Left renal cortex interstitium (tissue), 4 donors: ENCODE measurements around the gene LGALS7B. TPM values are rescaled to one million over a fixed set of nuclear protein-coding genes. Genes with fewer than 3 reads are reported as not detected.
"Not testable (repeated sequence)": the region's sequence is repeated elsewhere in the genome, so short reads cannot be mapped to it uniquely, and the experiment has no call there.

Experiments used
- DNase-seq, 4 donors: peaks; one replicate each; pipeline ENCODE4 v3.0.0-alpha.2; 2013; ENCODE audit warnings: low read depth in 4 of 4, low spot score in 2 of 4, missing footprints in 1 of 4
- polyA plus RNA-seq, 4 donors: library from polyadenylated mRNA; unstranded; fragments of 120-200 nt; gene quantifications; one replicate each; pipeline ENCODE4 v1.2.1, GENCODE V29; 2013; ENCODE audit not compliant: insufficient read length in 4 of 4

The LGALS7B gene
- polyA plus RNA-seq, 4 donors, result 0.95 to 3.2 (median 1.4) TPM; not detected in 1

- no peak for DNase-seq
Observed at GRCh38 chr19:38793671-38794070, 4.7 kb downstream of the LGALS7B start.

DNA sequence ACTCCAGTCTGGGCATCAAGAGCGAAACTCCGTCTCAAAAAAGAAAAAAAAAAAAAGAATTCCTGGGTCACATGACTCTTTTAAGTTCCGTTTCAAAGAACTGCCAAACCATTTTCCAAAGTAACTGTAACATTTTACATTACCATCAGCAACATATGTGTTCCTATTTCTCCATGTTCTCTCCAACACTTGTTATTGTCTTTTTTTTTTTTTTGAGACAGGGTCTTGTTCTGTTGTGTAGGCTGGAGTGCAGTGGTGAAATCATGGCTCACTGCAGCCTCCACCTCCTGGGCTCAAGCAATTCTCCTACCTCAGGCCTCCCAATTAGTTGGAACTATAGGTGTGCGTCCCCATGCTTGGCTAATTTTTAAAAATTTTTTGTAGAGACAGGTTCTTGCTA lies 6.5 kb downstream of the LGALS7B start:
- no peak for DNase-seq

DNA sequence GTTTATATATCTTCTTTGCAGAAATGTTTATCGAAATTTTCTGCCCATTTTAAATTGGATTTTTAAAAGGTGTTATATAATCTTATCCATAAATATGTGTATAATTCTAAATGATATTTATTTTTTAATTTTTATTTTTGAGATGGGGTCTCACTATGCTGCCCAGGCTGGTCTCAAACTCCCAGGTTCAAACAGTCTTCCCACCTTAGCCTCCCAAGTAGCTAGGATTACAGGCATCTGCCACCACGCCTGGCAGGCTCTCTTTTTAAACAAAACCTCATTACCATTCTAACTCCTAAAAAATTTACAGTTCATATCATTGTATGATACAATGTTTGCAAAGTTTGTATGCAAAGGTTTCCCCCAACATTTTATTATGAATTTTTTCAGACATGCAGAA lies 7.2 kb downstream of the LGALS7B start:
- no peak for DNase-seq

DNA sequence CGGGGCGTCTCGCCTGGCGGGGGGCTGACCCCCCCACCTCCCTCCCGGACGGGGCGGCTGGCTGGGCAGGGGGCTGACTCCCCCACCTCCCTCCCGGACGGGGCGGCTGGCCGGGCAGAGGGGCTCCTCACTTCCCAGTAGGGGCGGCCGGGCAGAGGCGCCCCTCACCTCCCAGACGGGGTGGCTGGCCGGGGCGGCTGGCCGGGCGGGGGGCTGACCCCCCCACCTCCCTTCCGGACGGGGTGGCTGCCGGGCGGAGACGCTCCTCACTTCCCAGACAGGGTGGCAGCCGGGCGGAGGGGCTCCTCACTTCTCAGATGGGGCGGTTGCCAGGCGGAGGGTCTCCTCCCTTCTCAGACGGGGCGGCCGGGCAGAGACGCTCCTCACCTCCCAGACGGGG lies 8.8 kb downstream of the LGALS7B start:
- not testable (repeated sequence) for DNase-seq

- no peak for DNase-seq
Observed at GRCh38 chr19:38799104-38799503, 10.1 kb downstream of the LGALS7B start.

GRCh38 chr19:38800577-38801347 lies 11.8 kb downstream of the LGALS7B start:
- no peak for DNase-seq

GRCh38 chr19:38801359-38802095 lies 12.5 kb downstream of the LGALS7B start:
- DNase-seq, result no peak

DNA sequence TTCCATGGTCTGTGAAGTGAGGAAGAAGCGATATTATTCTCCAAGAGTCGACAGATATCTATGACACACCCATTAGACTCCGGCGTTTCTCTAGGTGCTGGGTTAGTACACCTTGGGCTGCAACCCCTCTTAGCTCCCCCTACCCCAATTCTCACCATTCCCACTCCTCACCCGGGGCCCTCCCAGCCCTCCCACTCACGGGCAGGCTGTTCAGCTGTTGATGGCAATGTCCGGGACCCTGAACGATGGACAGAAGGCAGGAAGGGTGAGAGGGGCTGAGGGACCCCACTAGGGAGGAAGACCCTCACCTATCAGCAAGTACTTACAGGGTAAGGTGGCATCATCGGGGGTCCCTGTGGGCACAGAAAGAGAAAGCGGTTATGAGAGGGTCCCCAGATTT lies 14.5 kb downstream of the LGALS7B start:
- no peak for DNase-seq

GRCh38 chr19:38805180-38805579 lies 16.2 kb downstream of the LGALS7B start:
- no peak for DNase-seq

GRCh38 chr19:38806371-38806770 lies 17.4 kb downstream of the LGALS7B start:
- DNase-seq, result no peak

GRCh38 chr19:38807374-38808098 lies 18.5 kb downstream of the LGALS7B start:
- not testable (repeated sequence) for DNase-seq

DNA sequence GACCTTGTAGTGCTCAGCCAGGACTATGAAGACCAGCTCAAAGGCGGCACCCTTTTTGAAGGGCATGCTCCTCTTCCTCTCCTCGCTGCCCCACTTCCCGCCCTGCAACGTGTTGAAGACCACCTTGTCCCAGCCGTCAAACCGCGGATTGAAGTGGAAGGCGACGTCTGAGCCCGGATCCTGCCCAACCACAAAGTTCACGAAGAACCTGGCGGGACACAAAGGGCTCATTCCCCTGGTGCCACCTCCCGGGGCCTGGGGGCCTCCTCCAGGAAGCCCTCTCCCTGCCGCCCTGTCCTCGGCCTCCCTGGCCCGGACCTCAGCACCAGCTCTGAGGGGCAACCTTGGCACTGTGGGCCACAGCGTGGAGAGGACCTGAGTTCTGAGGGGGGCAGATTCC lies 19.7 kb downstream of the LGALS7B start:
- no peak for DNase-seq

DNA sequence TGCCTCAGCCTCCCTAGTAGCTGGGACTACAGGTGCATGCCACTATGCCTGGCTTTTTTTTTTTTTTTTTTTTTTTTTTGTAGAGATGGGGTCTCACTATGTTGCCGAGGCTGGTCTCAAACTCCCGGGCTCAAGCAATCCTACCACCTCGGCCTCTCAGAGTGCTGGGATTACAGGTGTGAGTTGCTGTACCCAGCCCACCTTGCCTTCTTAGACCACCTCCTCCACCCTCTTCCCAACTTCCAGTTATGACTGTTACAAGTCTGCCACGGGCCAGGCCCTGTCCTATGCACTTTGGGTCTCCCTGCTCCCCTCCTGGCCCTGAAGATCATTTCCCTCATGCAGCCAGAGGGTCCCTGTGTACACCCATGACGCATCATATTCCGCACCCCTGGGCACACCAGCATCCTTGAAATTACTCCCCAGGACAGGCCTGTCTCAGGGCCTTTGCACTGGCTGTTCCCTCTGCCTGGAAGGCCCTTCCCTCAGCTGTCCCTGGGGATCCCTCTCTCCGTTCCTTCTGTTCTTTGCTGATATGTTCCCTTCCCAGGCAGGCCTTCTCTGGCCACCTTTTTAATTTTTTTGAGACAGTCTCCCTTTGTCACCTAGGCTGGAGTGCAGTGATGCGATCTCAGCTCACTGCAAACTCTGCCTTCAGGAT lies 20.7 kb downstream of the LGALS7B start:
- no peak for DNase-seq

DNA sequence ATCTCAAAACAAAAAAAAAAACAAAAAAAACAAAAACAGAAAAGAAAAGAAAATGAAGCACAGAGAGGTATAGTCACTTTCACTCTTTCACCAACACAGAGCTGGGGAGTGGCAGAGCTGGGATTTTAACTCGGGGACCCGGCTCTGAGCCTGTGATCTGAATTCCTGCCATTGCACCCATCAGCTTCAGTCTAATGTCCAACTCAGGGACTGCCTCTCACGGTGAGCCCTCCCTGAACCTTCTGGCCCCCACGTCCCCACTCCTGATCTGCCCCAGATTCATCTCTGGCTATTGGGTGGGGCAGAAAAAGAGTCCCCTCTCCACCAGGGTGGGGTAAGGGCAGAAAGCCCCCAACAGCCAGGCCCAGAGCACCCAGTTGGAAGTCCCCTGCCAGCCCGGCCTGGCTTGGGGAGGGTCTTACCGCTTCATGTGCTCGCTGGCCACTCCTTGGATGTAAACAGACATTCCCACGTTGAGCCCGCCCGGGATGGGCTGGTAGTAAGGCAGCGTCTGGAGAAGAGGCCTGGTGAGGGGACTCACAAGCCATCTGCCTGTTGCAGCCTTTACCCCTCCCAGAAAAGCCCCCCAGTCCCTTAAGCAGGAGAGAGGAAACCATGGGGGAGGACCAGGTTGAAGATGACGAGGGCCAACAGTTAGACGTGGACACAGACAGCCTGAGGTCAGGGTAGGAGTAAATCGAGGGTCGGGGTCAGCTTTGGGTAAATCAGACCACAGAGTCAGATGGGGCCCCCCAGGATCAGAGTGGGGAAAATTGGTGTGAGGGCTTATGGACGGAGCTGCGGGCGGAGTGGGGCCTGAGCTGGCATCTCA lies 23.2 kb downstream of the LGALS7B start:
- DNase-seq, result no peak

GRCh38 chr19:38812841-38813320 lies 23.9 kb downstream of the LGALS7B start, which contains the start of gene LGALS4:
TSS of gene LGALS4 (minus strand) at chr19:38812945. CDS start at chr19:38812886, 59 bp downstream.
- no peak for DNase-seq

DNA sequence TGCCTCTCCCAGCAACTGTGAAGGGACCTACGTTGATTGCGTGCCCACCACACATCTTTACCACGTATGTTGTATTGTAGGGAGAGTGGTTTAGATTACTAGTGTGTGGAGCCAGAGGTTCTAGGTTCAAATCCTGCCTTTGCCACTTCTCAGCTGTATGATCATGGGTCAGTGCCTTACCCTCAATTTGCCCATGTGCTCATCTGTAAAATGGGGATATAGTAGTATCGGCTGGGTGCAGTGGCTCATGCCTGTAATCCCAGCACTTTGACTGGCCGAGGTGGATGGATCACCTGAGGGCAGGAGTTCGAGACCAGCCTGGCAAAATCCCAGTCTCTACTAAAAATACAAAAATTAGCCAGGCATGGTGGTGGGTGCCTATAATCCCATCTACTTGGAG lies 24.3 kb downstream of the LGALS7B start:
- no peak for DNase-seq

DNA sequence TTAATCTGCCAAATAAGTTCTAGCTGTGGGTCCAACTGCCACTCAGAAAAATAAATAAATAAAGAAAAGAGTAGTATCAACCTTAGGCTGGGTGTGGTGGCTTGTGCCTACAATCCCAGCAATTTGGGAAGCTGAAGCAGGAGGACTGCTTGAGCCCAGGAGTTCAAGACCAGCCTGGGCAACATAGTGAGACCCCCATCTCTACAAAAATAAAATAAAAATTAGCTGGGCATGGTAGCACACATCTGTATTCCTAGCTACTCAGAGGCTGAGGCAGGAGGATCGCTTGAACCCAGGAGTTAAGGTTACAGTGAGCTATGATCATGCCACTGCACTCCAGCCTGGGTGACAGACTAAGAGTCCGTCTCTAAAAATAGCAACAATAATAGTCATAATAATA lies 24.9 kb downstream of the LGALS7B start:
- not testable (repeated sequence) for DNase-seq

- no peak for DNase-seq
Observed at GRCh38 chr19:38815059-38816001, 26.3 kb downstream of the LGALS7B start.
